IPS-18c (cell line): ENCODE results near the gene GPR3.

Experiments used
- H3K4me3 ChIP-seq: 2 replicates; pipeline ENCODE4 v1.7.0; 2013; ENCODE audit warnings: low read depth, mild to moderate bottlenecking, low read length, moderate library complexity; ENCODE audit not compliant: insufficient read depth
- H3K9me3 ChIP-seq: one replicate; pipeline ENCODE4 v1.6.1; 2013; ENCODE audit warnings: mild to moderate bottlenecking, low read length, moderate library complexity; ENCODE audit not compliant: control insufficient read depth, insufficient read depth

GPR3 gene

GRCh38 chr1:27391511-27392095 lies 819 bp upstream of the GPR3 start:
- Histone ChIP-seq H3K4me3 (peak overlapping the region; percentile 86; the same call in 1 of the 2 replicates), H3K9me3 (no peaks in the 10 kb centered on the region)

- Histone ChIP-seq H3K4me3 (peak overlapping the region; percentile 86), H3K9me3 (no peaks in the 10 kb centered on the region)
Observed at GRCh38 chr1:27392778-27393635, 585 bp downstream of the GPR3 start.

GRCh38 chr1:27393641-27394281 lies 1.3 kb downstream of the GPR3 start:
- Histone ChIP-seq H3K4me3 (peak overlapping the region; percentile 86; the same call in 1 of the 2 replicates), H3K9me3 (no peaks in the 10 kb centered on the region)

GRCh38 chr1:27394282-27394658 lies 1.8 kb downstream of the GPR3 start:
- Histone ChIP-seq H3K4me3 (no peak overlapping the region), H3K9me3 (no peaks in the 10 kb centered on the region)

GRCh38 chr1:27394925-27395324 lies 2.5 kb downstream of the GPR3 start:
- Histone ChIP-seq H3K4me3 (no peak overlapping the region), H3K9me3 (no peaks in the 10 kb centered on the region)

GRCh38 chr1:27395441-27396195 lies 3.2 kb downstream of the GPR3 start:
- Histone ChIP-seq H3K4me3 (no peak overlapping the region), H3K9me3 (no peaks in the 10 kb centered on the region)

- Histone ChIP-seq H3K4me3 (no peak overlapping the region), H3K9me3 (no peaks in the 10 kb centered on the region)
Observed at GRCh38 chr1:27397110-27397509, 4.7 kb downstream of the GPR3 start.

GRCh38 chr1:27397749-27398148 lies 5.3 kb downstream of the GPR3 start:
- H3K9me3 ChIP-seq: no peaks in the 10 kb centered on the region
- H3K4me3 ChIP-seq: no peak overlapping the region

GRCh38 chr1:27398405-27399149 lies 6.2 kb downstream of the GPR3 start:
- H3K4me3 ChIP-seq: no peak overlapping the region
- H3K9me3 ChIP-seq: no peaks in the 10 kb centered on the region

GRCh38 chr1:27399251-27400025 lies 7.0 kb downstream of the GPR3 start:
- no peaks in the 10 kb centered on the region for H3K9me3 ChIP-seq

GRCh38 chr1:27400082-27400962 lies 7.9 kb downstream of the GPR3 start:
- Histone ChIP-seq H3K4me3 (no peak overlapping the region), H3K9me3 (no peaks in the 10 kb centered on the region)

More at GRCh38 chr1:27399251-27400025, 7.0 kb downstream of the GPR3 start:
- no peak overlapping the region for H3K4me3 ChIP-seq

GRCh38 chr1:27400963-27401341 lies 8.5 kb downstream of the GPR3 start:
- H3K9me3 ChIP-seq: no peaks in the 10 kb centered on the region

GRCh38 chr1:27402349-27402754 lies 9.9 kb downstream of the GPR3 start:
- H3K9me3 ChIP-seq: no peaks in the 10 kb centered on the region
- no peak overlapping the region for H3K4me3 ChIP-seq

More at GRCh38 chr1:27400963-27401341, 8.5 kb downstream of the GPR3 start:
- no peak overlapping the region for H3K4me3 ChIP-seq

GRCh38 chr1:27403065-27403726 lies 10.8 kb downstream of the GPR3 start:
- Histone ChIP-seq H3K4me3 (no peak overlapping the region), H3K9me3 (no peaks in the 10 kb centered on the region)

- Histone ChIP-seq H3K9me3 (no peaks in the 10 kb centered on the region), H3K4me3 (no peak overlapping the region)
Observed at GRCh38 chr1:27403931-27404330, 11.5 kb downstream of the GPR3 start.
